GM18519 (cell line): ENCODE data around the gene ONECUT2.
"Not testable (repeated sequence)": the region's sequence is repeated elsewhere in the genome, so short reads cannot be mapped to it uniquely, and the experiment has no call there.

Experiments
- ATAC-seq: cut with Tn5 transposase; IDR thresholded peaks from one replicate; pipeline ENCODE4 v1.9.1; 2021; ENCODE audit warnings: mild to moderate bottlenecking, moderate library complexity; ENCODE audit not compliant: unreplicated experiment, low FRiP score

Gene ONECUT2

GRCh38 chr18:57434536-57435494 is at the start of gene ONECUT2:
Gene ONECUT2, plus strand, starts transcription at chr18:57435374. Its CDS starts 343 bp downstream, at chr18:57435717.
- no peak for ATAC-seq

DNA sequence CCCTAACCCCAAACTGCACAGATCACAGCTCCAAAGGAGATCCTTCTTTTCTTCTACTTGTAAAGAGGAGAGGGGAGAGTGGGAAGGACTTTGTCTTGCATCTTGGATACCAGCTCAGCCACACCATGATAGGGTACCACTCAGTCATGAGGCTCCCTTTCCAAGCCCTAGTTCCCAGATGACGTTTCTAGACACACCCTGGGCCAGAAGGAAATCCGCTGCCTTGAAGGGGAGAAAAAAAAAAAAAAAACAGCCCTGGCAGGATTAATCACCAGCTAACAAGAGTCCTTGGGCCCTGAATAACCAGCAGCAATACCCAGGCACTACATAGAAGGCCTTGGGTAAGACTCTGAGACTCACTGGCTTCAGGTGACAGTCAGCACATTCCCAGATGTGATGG is 45.9 kb upstream of the ONECUT2 start:
- no peak for ATAC-seq

GRCh38 chr18:57390044-57390443 is 45.1 kb upstream of the ONECUT2 start:
- ATAC-seq = no peak

DNA sequence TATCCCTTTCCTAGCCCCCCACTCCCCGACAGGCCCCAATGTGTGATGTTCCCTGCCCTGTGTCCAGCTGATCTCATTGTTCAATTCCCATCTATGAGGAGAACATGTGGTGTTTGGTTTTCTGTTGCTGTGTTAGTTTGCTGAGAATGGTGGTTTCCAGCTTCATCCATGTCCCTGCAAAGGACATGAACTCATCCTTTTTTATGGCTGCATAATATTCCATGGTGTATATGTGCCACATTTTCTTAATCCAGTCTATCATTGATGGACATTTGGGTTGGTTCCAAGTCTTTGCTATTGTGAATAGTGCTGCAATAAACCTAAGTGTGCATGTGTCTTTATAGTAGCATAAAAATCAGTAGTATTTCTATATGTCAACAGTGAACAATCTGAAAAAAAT is 40.4 kb upstream of the ONECUT2 start:
- not testable (repeated sequence) for ATAC-seq

DNA sequence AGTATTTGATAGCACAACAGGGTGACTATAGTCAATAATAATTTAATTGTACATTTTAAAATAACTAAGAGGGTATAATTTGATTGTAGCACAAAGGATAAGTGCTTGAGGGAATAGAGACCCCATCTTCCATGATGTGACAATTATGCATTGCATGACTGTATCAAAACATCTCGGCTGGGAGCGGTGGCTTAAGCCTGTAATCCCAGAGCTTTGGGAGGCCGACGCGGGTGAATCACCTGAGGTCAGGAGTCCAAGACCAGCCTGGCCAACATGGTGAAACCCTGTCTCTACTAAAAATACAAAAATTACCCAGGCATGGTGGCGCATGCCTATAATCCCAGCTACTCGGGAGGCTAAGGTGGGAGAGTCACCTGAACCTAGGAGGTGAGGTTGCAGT is 38.3 kb upstream of the ONECUT2 start:
- not testable (repeated sequence) for ATAC-seq

DNA sequence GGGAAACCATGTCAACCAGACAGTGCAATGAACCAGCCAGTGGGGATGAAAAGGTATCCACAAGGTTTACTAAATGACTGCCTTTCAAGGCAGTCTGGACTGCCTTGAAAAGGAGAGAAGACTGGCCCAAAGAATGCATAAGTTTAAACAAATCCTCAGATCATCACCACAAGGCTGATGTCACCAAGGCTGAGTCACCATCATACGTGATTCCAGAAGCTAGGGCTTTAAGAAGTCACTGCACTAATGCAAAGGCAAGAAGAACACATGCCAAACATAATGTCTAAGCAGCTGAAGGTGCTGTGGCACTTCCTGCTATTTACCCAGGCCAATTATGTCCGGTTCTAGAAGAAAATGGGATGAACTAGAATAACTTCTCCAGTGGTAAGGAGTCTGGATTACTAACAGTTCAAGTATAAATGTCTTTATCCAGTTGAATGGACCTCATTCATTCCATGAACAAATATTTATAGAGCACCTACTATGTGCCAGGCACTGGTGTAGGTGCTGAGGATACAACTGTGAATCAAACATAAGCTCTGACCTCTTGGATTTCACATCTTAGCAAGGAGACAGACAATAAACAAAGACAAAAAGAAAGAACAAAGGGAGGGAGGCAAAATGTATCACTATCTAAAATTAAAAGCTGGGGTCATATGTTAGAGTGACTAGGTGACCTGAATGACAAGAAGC is 37.6 kb upstream of the ONECUT2 start:
- ATAC-seq = no peak

- ATAC-seq = no peak
These were observed 30.8 kb upstream of the ONECUT2 start for GRCh38 chr18:57404345-57404744.

GRCh38 chr18:57409650-57410049 is 25.5 kb upstream of the ONECUT2 start:
- no peak for ATAC-seq

DNA sequence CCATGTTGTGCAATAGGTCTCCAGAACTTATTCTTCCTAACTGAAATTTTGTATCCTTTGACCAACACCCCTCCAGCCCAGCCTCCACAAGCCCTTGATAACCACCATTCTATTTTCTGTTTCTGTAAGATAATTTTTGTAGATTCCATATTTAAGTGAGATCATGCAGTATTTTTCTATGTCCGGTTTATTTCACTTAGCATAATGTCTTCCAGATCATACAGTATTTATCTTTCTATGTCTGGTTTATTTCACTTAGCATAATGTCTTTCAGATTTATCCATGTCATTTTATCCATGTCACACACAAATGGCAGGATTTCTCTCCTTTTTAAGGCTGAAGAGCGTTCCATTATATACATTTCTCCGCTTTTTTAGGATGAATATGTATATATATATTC is 24.4 kb upstream of the ONECUT2 start:
- no peak for ATAC-seq

- no peak for ATAC-seq
These were observed 18.6 kb upstream of the ONECUT2 start for GRCh38 chr18:57416542-57416941.

DNA sequence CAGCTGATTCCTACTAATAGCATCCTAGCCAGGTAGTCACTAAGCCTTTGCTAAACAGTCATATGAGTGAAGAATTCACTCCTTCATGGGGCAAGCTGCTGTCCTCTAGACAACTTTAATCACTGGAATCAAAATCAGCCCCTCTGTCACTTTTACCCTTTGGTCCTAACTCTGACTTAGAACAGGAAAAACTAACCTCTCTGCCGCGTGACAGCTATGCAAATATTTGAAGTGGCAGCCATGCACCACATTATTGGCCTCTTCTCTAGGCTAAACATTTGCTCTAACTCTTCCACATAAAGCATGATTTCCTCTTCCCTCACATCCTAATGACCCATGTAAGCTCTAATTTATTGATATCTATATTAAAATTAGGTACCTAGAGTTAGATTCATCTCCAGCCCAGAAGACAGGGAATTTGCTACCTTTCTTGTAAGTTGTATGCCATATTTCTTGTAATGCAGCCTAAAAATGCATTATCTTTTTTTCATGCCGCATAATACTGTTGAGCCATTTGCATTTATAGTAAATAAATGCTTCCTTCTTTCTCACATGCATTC is 12.8 kb upstream of the ONECUT2 start:
- ATAC-seq = no peak

DNA sequence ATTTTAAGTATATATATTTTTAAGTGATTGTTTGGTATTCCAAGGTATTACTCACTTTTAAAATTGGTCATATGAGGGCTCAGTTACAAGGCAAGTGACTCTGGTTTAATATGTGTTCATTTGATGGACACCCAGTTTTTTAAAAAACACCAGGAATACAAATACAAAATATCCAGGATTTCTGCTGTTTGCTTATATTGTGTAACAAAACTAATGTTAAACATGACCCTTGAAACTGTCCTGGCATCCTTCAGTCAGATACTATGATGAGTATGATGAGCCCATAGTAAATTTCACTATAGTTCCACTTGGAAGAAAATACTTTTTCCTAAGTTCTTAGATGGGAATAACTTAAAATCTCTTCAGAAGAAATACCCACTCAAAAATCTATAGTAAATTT is 11.4 kb upstream of the ONECUT2 start:
- no peak for ATAC-seq

- ATAC-seq = no peak
These were observed 10.1 kb upstream of the ONECUT2 start for GRCh38 chr18:57425096-57425495.

- no peak for ATAC-seq
These were observed 9.0 kb upstream of the ONECUT2 start for GRCh38 chr18:57426187-57426586.

GRCh38 chr18:57427429-57428201 is 7.6 kb upstream of the ONECUT2 start:
- no peak for ATAC-seq

- no peak for ATAC-seq
These were observed 6.7 kb upstream of the ONECUT2 start for GRCh38 chr18:57428221-57429150.

DNA sequence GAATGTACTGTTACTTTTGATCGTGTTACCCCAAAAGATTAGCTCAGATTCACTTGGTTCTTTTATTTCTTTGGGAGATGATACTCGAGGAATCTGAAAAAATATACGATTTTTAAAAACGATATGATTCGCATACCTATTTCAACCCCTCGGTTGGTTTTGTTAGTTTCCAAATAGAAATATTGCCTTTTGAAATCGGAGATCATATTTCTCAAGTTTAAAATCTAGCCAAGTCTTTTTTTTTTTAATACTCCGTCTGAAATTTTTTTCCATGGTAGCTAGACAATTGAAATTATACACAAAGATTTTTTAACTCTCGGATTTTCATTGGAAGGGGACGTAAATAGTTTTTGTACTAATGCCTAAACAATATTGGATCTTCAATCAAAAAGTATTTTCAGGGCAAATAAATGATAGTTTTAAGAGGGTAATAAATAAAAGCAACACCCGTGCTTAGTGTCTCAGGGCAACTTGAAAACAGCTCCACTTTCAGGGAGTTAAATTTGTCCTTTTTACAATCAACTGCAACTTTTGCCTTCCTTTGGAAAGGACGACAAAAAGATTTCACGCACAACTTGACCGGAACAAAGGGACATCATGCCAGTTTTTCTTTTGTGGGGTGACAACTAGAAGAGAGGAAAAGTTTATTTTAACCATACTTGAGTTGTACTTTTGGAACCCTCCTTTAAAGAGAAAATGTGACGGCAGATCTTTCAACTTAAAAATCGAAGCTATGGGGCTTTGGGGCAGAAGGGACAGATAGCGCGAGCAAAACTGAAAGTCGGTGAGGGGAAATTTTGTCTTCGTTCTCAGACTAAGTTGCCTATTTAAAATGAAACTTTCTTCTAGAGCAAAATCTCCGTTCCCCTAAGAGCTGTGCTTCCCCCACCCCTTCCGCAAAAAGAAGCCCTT is 5.8 kb upstream of the ONECUT2 start:
- no peak for ATAC-seq
